ENCODE results near the gene KRR1.
A peak's percentile ranks its signal among the peaks of the same experiment; 100 is the strongest.
"Not testable (repeated sequence)": the region's sequence is repeated elsewhere in the genome, so short reads cannot be mapped to it uniquely, and the experiment has no call there.

KRR1 gene

GRCh38 chr12:75477137-75477536, 34.3 kb downstream of the KRR1 start:
- FAIRE-seq, result no peak
- no peak for DNase-seq (ENCODE audit: low spot score)

DNA sequence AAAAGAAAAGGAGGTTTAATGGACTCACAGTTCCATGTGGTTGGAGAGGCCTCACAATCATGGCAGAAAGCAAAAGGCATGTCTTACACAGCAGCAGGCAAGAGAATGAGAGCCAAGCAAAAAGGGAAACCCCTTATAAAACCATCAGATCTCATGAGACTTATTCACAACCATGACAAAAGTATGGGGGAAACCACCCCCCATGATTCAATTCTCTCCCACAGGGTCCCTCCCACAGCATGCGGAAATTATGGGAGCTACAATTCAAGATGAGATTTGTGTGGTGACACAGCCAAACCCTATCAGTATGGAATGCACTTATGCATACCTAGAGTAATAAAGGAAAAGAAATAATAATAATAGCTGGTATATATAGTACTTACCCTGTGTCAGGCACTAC, 35.3 kb downstream of the KRR1 start:
- DNase-seq (ENCODE audit: low spot score), result no peak
- FAIRE-seq, result no peak

GRCh38 chr12:75474116-75474515, 37.3 kb downstream of the KRR1 start:
- no peak for FAIRE-seq
- DNase-seq (ENCODE audit: low spot score), result no peak

GRCh38 chr12:75471902-75472890, 39.2 kb downstream of the KRR1 start:
- FAIRE-seq (no peak), DNase-seq (ENCODE audit: low spot score) (no peak)

DNA sequence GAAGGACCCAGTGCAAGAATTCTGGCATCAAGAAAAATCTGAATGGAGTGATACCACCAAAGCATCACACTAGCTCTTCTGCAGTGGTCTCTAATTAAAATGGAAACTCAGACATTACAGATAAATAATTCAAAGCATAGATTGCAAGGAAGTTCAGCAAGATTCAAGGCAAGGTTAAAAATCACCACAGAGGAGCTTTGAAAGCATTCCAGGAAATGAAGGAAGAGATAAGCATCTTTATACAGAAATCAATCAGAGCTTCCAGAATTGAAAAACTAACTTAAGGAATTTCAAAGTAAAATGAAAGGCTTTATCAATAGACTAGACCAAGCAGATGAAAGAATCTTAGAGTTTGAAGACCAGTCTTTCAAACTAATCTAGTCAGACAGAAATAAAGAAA, 51.2 kb downstream of the KRR1 start:
- no peak for FAIRE-seq
- DNase-seq (ENCODE audit: low spot score), result no peak

- DNase-seq (ENCODE audit: low spot score) (no peak), FAIRE-seq (no peak)
Measured at GRCh38 chr12:75459755-75460154, 51.7 kb downstream of the KRR1 start.

GRCh38 chr12:75457866-75458265, 53.5 kb downstream of the KRR1 start:
- DNase-seq (ENCODE audit: low spot score); FAIRE-seq: not testable (repeated sequence)

- DNase-seq (ENCODE audit: low spot score) (no peak), FAIRE-seq (no peak)
Measured at GRCh38 chr12:75457191-75457590, 54.2 kb downstream of the KRR1 start.

- no peak for DNase-seq (ENCODE audit: low spot score)
- FAIRE-seq, result no peak
Measured at GRCh38 chr12:75455839-75456238, 55.6 kb downstream of the KRR1 start.

DNA sequence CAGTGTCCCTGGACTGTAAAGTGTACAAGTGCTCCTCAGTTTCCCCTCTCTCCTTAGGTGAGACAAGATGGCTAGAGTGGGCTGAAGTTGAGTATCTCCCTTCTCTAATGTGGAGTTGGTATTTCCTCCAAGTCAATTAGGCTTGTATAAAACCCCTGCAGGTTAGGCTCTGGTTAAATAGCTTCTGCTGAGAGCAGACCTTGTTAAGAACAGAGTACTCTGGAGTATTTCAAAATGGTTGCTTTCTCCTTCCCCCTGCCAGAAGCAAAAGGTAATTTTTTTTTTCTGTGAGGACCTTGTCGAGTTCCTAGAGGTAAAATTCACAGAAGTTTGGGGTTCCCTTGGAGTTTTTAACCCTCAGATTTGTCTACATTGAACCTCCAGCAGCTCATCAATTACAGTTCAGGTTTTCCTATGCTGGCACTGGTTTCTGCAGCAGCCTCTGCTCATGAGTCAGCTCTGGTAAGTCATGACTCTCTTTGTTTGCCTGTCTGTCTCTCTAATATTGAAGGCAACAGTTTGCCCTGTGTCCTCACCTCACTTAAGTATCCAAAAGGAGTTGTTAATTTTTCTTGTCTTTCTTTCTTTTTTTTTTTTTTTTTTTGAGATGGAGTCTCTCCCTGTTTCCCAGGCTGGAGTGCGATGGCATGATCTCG, 58.6 kb downstream of the KRR1 start:
- DNase-seq (ENCODE audit: low spot score), result peak; percentile 31
- FAIRE-seq, result no peak

GRCh38 chr12:75447691-75448393, 63.6 kb downstream of the KRR1 start:
- no peak for DNase-seq (ENCODE audit: low spot score)
- FAIRE-seq, result no peak

GRCh38 chr12:75446857-75447256, 64.6 kb downstream of the KRR1 start:
- FAIRE-seq (peak; percentile 17), DNase-seq (ENCODE audit: low spot score) (peak; percentile 44)

- FAIRE-seq; DNase-seq (ENCODE audit: low spot score): not testable (repeated sequence)
Measured at GRCh38 chr12:75445137-75445507, 66.3 kb downstream of the KRR1 start.

- FAIRE-seq, result no peak
Measured at GRCh38 chr12:75444429-75445136, 66.8 kb downstream of the KRR1 start.

DNA sequence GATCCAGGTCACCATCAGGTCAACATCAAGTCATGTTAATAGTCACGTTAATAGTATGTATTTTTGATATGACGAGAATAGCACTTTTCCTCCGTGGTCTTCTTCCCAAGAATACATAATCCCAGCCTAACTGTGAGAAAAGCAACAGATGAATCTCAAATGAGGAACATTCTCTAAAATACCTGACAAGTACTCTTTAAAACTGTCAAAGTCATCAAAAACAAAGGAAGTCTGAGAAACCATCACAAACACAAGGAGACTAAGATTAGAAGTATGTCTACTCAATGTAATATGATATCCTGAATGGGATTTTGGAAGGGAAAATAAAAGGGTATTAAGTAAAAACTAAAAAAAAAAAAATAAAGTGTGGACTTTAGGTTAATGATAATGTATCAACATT, 67.7 kb downstream of the KRR1 start:
- FAIRE-seq (no peak), DNase-seq (ENCODE audit: low spot score) (no peak)

More at GRCh38 chr12:75444429-75445136, 66.8 kb downstream of the KRR1 start:
- DNase-seq (ENCODE audit: low spot score), result peak; percentile 44

- not testable (repeated sequence) for DNase-seq (ENCODE audit: low spot score); FAIRE-seq
Measured at GRCh38 chr12:75442454-75442853, 69.0 kb downstream of the KRR1 start.

DNA sequence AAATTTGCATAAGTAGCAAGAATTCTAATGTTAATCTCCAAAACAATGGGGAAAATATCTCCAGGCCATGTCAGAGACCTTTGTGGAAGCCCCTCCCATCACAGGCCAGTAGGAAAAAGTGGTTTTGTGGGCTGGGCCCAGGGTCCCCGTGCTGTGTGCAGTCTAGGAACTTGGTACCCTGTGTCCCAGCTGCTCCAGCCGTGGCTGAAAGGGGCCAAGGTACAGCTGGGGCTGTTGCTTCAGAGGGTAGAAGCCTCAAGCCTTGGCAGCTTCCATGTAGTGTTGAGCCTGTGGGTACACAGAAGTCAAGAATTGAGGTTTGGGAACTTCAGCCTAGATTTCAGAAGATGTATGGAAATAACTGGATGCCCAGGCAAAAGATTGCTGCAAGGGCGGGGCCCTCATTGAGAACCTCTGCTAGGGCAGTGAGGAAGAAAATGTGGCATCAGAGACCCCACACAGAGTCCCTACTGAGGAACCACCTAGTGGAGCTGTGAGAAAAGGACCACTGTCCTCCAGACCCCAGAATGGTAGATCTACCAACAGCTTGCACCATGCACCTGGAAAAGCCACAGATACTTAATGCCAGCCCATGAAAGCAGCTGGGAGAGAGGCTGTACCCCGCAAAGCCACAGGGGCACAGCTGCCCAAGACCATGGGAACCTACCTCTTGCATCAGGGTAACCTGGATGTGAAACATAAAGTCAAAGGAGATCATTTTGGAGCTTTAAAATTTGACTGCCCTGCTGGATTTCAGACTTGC, 69.5 kb downstream of the KRR1 start:
- not testable (repeated sequence) for DNase-seq (ENCODE audit: low spot score); FAIRE-seq
